Body of pancreas (tissue), 4 donors: ENCODE measurements around the gene ZNG1B. TPM values are rescaled to one million over a fixed set of nuclear protein-coding genes. Genes with fewer than 3 reads are reported as not detected.
"Not testable (repeated sequence)": the region's sequence is repeated elsewhere in the genome, so short reads cannot be mapped to it uniquely, and the experiment has no call there.

ENCODE experiments used
- ATAC-seq: fragments of 150-250 bp; one replicate; pipeline ENCODE4 v1.9.1; 2016
- DNase-seq, 4 donors: peaks; one replicate each; pipeline ENCODE4 v3.0.0-alpha.2; 2019
- H3K27ac ChIP-seq, 4 donors: fragments of 200-600 bp; sonication (generic); 1 replicate in 3 of 4; 2 replicates in 1 of 4; pipeline versions ENCODE4 v1.5.1 to v1.6.1; 2016 to 2019; ENCODE audit warnings: mild to moderate bottlenecking in 1 of 4, mixed read lengths in 1 of 4, moderate library complexity in 1 of 4
- H3K27me3 ChIP-seq, 2 donors: fragments of 200-600 bp; sonication (generic); one replicate each; pipeline ENCODE4 v1.6.0; 2016; ENCODE audit warnings: mild to moderate bottlenecking in 1 of 2
- H3K36me3 ChIP-seq, 2 donors: fragments of 200-600 bp; sonication (generic); replicated peaks in 1 of 2; 2 replicates each; pipeline ENCODE4 v1.5.1; 2016; ENCODE audit warnings: low read depth in 2 of 2; ENCODE audit not compliant: insufficient read depth in 1 of 2
- H3K4me1 ChIP-seq: fragments of 200-600 bp; sonication (generic); one replicate; pipeline ENCODE4 v1.6.0; 2016
- H3K4me3 ChIP-seq, 2 donors: fragments of 200-600 bp; sonication (generic); 1 replicate in 1 of 2; 2 replicates in 1 of 2; pipeline ENCODE4 v1.5.1; 2016 to 2019
- H3K9me3 ChIP-seq, 3 donors: fragments of 200-600 bp; sonication (generic); 1 replicate in 2 of 3; 2 replicates in 1 of 3; pipeline ENCODE4 v1.5.1; 2016
- CTCF ChIP-seq, 7 experiments: fragments of 450-650 bp in 4 of 7; fragments of 200-600 bp in 3 of 7; sonication (generic) in 3 of 7; IDR thresholded peaks; one replicate each; pipeline ENCODE4 v1.5.1; 2016 to 2019; ENCODE audit warnings: antibody characterized with exemption in 7 of 7
- WGBS, 2 donors: methylation state at CpG; one replicate each; pipeline ENCODE4 v1.1.5; 2017; 5-methylcytosine and 5-hydroxymethylcytosine counted together
- intact Hi-C: fragments of 100-400 bp; cut with DNase I; formaldehyde crosslinking; loops from one replicate; pipeline ENCODE4 v1.15.1; 2023
- total RNA-seq, 2 donors: library from RNA; depleted of rRNA; stranded (reverse); fragments of >200 nt; gene quantifications; one replicate each; pipeline ENCODE4 v1.1.0, GENCODE V29; 2016

Gene ZNG1B
- total RNA-seq, 2 donors from 2014 or later, result 19.4 to 42.3 TPM

GRCh38 chr2:113524986-113525385, 87.5 kb downstream of the ZNG1B start:
- DNase-seq, H3K36me3 ChIP-seq, ATAC-seq, H3K4me3 ChIP-seq, H3K27me3 ChIP-seq, H3K27ac ChIP-seq, H3K4me1 ChIP-seq, intact Hi-C loops, H3K9me3 ChIP-seq: not testable (repeated sequence)
- WGBS, 2 donors, result 40 to 55% methylated on average over 1 of the region's 1 CpG

GRCh38 chr2:113527350-113528045, 90.0 kb downstream of the ZNG1B start:
- intact Hi-C loops, H3K9me3 ChIP-seq, H3K4me1 ChIP-seq, H3K27me3 ChIP-seq, H3K4me3 ChIP-seq, DNase-seq, H3K36me3 ChIP-seq, H3K27ac ChIP-seq: not testable (repeated sequence)
- ATAC-seq, result peak; percentile 83
- 5 to 9% methylated on average over 5 of the region's 12 CpGs for WGBS, 2 donors
- TF ChIP-seq CTCF (IDR thresholded peaks at IDR 0.05), result peak in 1 of 7 experiments; percentile 15

- WGBS, 2 donors, result 39 to 47% methylated on average over 5 of the region's 5 CpGs
- H3K27me3 ChIP-seq, H3K36me3 ChIP-seq, H3K4me1 ChIP-seq, DNase-seq, H3K27ac ChIP-seq, ATAC-seq, intact Hi-C loops, H3K9me3 ChIP-seq, H3K4me3 ChIP-seq: not testable (repeated sequence)
These were observed 90.6 kb downstream of the ZNG1B start for GRCh38 chr2:113528126-113528525.

GRCh38 chr2:113528904-113529303, 91.4 kb downstream of the ZNG1B start:
- intact Hi-C loops, ATAC-seq: not testable (repeated sequence)

GRCh38 chr2:113532991-113533390, 95.5 kb downstream of the ZNG1B start:
- H3K4me3 ChIP-seq, ATAC-seq, H3K27ac ChIP-seq, H3K4me1 ChIP-seq, H3K36me3 ChIP-seq, H3K9me3 ChIP-seq, DNase-seq, intact Hi-C loops, H3K27me3 ChIP-seq: not testable (repeated sequence)
- WGBS, 2 donors, result 100% methylated on average over 1 of the region's 4 CpGs; no CpG with 5 or more reads in 1 of the 2 donors

More at GRCh38 chr2:113528904-113529303, 91.4 kb downstream of the ZNG1B start:
- not testable (repeated sequence) for H3K4me3 ChIP-seq, H3K4me1 ChIP-seq, H3K36me3 ChIP-seq, H3K9me3 ChIP-seq, DNase-seq, H3K27ac ChIP-seq, H3K27me3 ChIP-seq
- WGBS, 2 donors, result 64% methylated on average over 3 of the region's 3 CpGs; no CpG with 5 or more reads in 1 of the 2 donors

- H3K9me3 ChIP-seq, H3K4me1 ChIP-seq, H3K27ac ChIP-seq, H3K4me3 ChIP-seq, DNase-seq, intact Hi-C loops, H3K27me3 ChIP-seq, ATAC-seq, H3K36me3 ChIP-seq: not testable (repeated sequence)
- 69 to 78% methylated on average over 6 of the region's 6 CpGs for WGBS, 2 donors
These were observed 99.1 kb downstream of the ZNG1B start for GRCh38 chr2:113536573-113536972.

- H3K27me3 ChIP-seq, DNase-seq, H3K4me3 ChIP-seq, H3K4me1 ChIP-seq, H3K27ac ChIP-seq, H3K36me3 ChIP-seq, H3K9me3 ChIP-seq, intact Hi-C loops: not testable (repeated sequence)
- ATAC-seq, result peak; percentile 20
- WGBS, 2 donors, result 22 to 37% methylated on average over 5 of the region's 5 CpGs
These were observed 103.3 kb downstream of the ZNG1B start for GRCh38 chr2:113540834-113541203.
